ENCODE results near the gene NAA16.
"Not testable (repeated sequence)": the region's sequence is repeated elsewhere in the genome, so short reads cannot be mapped to it uniquely, and the experiment has no call there.

Gene NAA16

DNA sequence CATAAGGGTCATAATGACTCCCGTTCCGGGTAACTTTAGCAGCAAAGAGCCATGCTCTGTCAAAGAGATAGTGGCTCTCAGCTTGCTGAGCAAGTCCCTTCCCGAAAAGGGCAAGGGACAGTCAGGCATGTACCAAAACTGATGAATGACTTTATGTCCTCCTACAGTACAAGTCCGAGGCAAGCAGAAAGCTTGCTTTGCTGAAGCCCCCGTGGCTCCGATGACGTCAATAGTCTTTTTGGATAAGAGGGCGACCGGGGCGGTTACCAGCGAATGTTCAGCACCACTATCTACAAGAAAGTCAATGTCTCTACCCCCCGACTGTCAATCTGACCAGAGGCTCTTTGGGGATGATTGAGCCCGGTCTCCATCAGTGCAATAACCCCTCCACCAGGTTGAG is 112.2 kb downstream of the NAA16 start:
- H3K27me3 ChIP-seq (replicated peaks in 2 of 5; ENCODE audit: control insufficient read depth in 4 of 5, insufficient read depth in 5 of 5, low read length in 4 of 5): peaks cover 0 to 12% (median 0%) of the 10 kb centered on the region in 5 experiments
- H3K36me3 ChIP-seq (ENCODE audit: control insufficient read depth in 4 of 4, insufficient read depth in 4 of 4, low read length in 3 of 4); DNase-seq; H3K4me1 ChIP-seq (ENCODE audit: control extremely low read depth in 1 of 4, control insufficient read depth in 4 of 4, insufficient read depth in 4 of 4, low read length in 3 of 4); H3K4me3 ChIP-seq (ENCODE audit: control insufficient read depth in 1 of 7, extremely low read depth in 1 of 7, insufficient read depth in 4 of 7, low read depth in 2 of 7, low read length in 6 of 7); H3K27ac ChIP-seq (ENCODE audit: insufficient read depth in 1 of 2, low read depth in 1 of 2, low read length in 2 of 2, poor library complexity in 1 of 2, severe bottlenecking in 2 of 2); POLR2A ChIA-PET: not testable (repeated sequence)
- peaks cover 0 to 12% (median 4%) of the 10 kb centered on the region in 5 experiments for H3K9me3 ChIP-seq (ENCODE audit: control extremely low read depth in 1 of 5, control insufficient read depth in 4 of 5, insufficient read depth in 2 of 5, low read depth in 1 of 5, low read length in 4 of 5)
- CTCF ChIA-PET: interaction anchor here (0.8 kb wide), 1 partner anchor 230 kb away, joined by 3 read pairs; no protein-coding TSS in a partner anchor
- 95% methylated on average over 8 of the region's 13 CpGs for WGBS (ENCODE audit: insufficient coverage)

DNA sequence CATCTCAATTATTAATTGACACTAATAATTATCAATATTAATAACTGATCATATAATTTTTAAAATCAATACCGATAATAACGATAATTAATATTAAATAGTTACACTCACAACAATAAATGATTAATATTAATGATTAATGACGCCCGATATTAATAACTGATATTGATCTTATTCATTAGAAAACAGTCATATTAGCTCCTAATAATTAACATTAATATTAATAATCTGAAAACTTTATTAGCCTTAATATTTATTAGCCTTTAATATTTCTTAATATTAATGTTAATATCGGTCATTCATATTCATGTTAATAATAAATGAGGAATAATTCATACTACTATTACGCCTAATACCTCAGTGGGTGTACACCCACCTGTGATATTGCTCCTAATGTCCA is 113.6 kb downstream of the NAA16 start:
- POLR2A ChIA-PET: not testable (repeated sequence)

DNA sequence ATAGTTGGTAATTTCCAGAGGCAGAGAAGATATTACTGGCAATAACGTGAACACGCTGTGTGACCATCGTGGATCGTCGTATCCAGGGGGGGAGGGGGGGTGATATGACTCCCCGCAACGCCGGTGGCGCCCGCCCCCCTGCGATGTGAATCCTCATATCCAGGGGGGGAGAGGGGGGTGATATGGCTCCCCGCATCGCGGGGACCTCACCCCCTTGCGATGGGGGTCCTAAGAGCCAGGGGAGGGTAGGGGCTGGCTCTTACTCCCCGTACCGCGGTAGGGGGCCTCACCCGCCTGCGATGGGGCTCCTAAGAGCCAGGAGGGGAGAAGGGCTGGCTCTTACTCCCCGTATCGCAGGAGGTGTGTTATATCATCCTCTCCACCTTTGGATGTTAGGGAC is 115.0 kb downstream of the NAA16 start:
- peaks cover 0 to 17% (median 0%) of the 10 kb centered on the region in 5 experiments for H3K27me3 ChIP-seq (replicated peaks in 2 of 5; ENCODE audit: control insufficient read depth in 4 of 5, insufficient read depth in 5 of 5, low read length in 4 of 5)
- 69% methylated on average over 12 of the region's 22 CpGs for WGBS (ENCODE audit: insufficient coverage)
- POLR2A ChIA-PET: no interaction called here
- no peak overlapping the region for H3K27ac ChIP-seq (ENCODE audit: insufficient read depth in 1 of 2, low read depth in 1 of 2, low read length in 2 of 2, poor library complexity in 1 of 2, severe bottlenecking in 2 of 2)
- no peaks in the 10 kb centered on the region for H3K36me3 ChIP-seq (ENCODE audit: control insufficient read depth in 4 of 4, insufficient read depth in 4 of 4, low read length in 3 of 4)
- CTCF ChIA-PET: no interaction called here
- H3K4me3 ChIP-seq (ENCODE audit: control insufficient read depth in 1 of 7, extremely low read depth in 1 of 7, insufficient read depth in 4 of 7, low read depth in 2 of 7, low read length in 6 of 7): no peak overlapping the region
- DNase-seq: peak in 2 of 3 donors; percentile 60 to 71
- H3K9me3 ChIP-seq (ENCODE audit: control extremely low read depth in 1 of 5, control insufficient read depth in 4 of 5, insufficient read depth in 2 of 5, low read depth in 1 of 5, low read length in 4 of 5): peaks cover 0 to 22% (median 7%) of the 10 kb centered on the region in 5 experiments
- H3K4me1 ChIP-seq (ENCODE audit: control extremely low read depth in 1 of 4, control insufficient read depth in 4 of 4, insufficient read depth in 4 of 4, low read length in 3 of 4): peaks cover 0 to 2% (median under 1%) of the 10 kb centered on the region in 4 experiments

More for the DNA sequence above, 113.6 kb downstream of the NAA16 start:
- H3K4me3 ChIP-seq (ENCODE audit: control insufficient read depth in 1 of 7, extremely low read depth in 1 of 7, insufficient read depth in 4 of 7, low read depth in 2 of 7, low read length in 6 of 7); H3K36me3 ChIP-seq (ENCODE audit: control insufficient read depth in 4 of 4, insufficient read depth in 4 of 4, low read length in 3 of 4); H3K27ac ChIP-seq (ENCODE audit: insufficient read depth in 1 of 2, low read depth in 1 of 2, low read length in 2 of 2, poor library complexity in 1 of 2, severe bottlenecking in 2 of 2); H3K4me1 ChIP-seq (ENCODE audit: control extremely low read depth in 1 of 4, control insufficient read depth in 4 of 4, insufficient read depth in 4 of 4, low read length in 3 of 4); CTCF ChIA-PET; DNase-seq: not testable (repeated sequence)
- no CpG with 5 or more reads among the region's 6 CpGs for WGBS (ENCODE audit: insufficient coverage)
- Histone ChIP-seq H3K9me3 (ENCODE audit: control extremely low read depth in 1 of 5, control insufficient read depth in 4 of 5, insufficient read depth in 2 of 5, low read depth in 1 of 5, low read length in 4 of 5) (peaks cover 0 to 18% (median 7%) of the 10 kb centered on the region in 5 experiments), H3K27me3 (replicated peaks in 2 of 5; ENCODE audit: control insufficient read depth in 4 of 5, insufficient read depth in 5 of 5, low read length in 4 of 5) (peaks cover 0 to 17% (median 0%) of the 10 kb centered on the region in 5 experiments)

Measured in common myeloid progenitor, CD34-positive (primary cell).